Upper lobe of left lung (tissue), 6 donors: ENCODE measurements around the gene TAL2. TPM values are rescaled to one million over a fixed set of nuclear protein-coding genes. Genes with fewer than 3 reads are reported as not detected.

Source experiments
- ATAC-seq, 2 donors: fragments of 200-7000 bp; cut with Tn5 transposase; one replicate each; pipeline ENCODE4 v1.9.1; 2022; ENCODE audit warnings: mild to moderate bottlenecking in 2 of 2, moderate library complexity in 2 of 2; ENCODE audit not compliant: low FRiP score in 2 of 2
- DNase-seq, 2 donors: peaks; one replicate each; pipeline ENCODE4 v3.0.0-alpha.2; 2019 to 2020
- H3K27ac ChIP-seq, 4 donors: fragments of 200-600 bp; sonication (generic); one replicate each; pipeline ENCODE4 v1.5.1; 2016 to 2019
- H3K27me3 ChIP-seq, 4 donors: fragments of 200-600 bp; sonication (generic); one replicate each; pipeline ENCODE4 v1.5.1; 2017 to 2019
- H3K36me3 ChIP-seq, 4 donors: fragments of 200-600 bp; sonication (generic); one replicate each; pipeline ENCODE4 v1.5.1; 2016 to 2019
- H3K4me1 ChIP-seq, 4 donors: fragments of 200-600 bp; sonication (generic); one replicate each; pipeline ENCODE4 v1.5.1; 2018 to 2019
- H3K4me3 ChIP-seq, 4 donors: fragments of 200-600 bp; sonication (generic); one replicate each; pipeline ENCODE4 v1.5.1; 2017 to 2019; ENCODE audit warnings: mild to moderate bottlenecking in 2 of 4, moderate library complexity in 1 of 4
- H3K9me3 ChIP-seq, 4 donors: fragments of 200-600 bp; sonication (generic); one replicate each; pipeline ENCODE4 v1.5.1; 2018 to 2019
- EP300 ChIP-seq, 4 donors: sonication (generic); formaldehyde crosslinking; IDR thresholded peaks; one replicate each; pipeline ENCODE4 v1.5.1; 2017; ENCODE audit warnings: antibody characterized with exemption in 4 of 4, control low read depth in 2 of 4
- POLR2A ChIP-seq, 4 donors: fragments of 450-650 bp; IDR thresholded peaks; one replicate each; pipeline ENCODE4 v1.5.1; 2016 to 2017; ENCODE audit warnings: antibody characterized with exemption in 4 of 4, mild to moderate bottlenecking in 2 of 4
- POLR2AphosphoS5 ChIP-seq, 2 donors: sonication (generic); formaldehyde crosslinking; IDR thresholded peaks; one replicate each; pipeline ENCODE4 v1.5.1; 2017; ENCODE audit warnings: antibody characterized with exemption in 2 of 2
- WGBS, 2 donors: methylation state at CpG; one replicate each; pipeline ENCODE4 v1.1.5; 2017 to 2018; 5-methylcytosine and 5-hydroxymethylcytosine counted together
- total RNA-seq, 6 donors: library from RNA; depleted of rRNA in 4 of 6; stranded (reverse); fragments of >200 nt in 4 of 6; gene quantifications; one replicate each; pipeline versions ENCODE4 v1.1.0 to v1.2.1, GENCODE V29; 2016 to 2021
- TF ChIP-seq, protein P1 (sequence below), 6 experiments: fragments of 450-650 bp in 4 of 6; fragments of 200-600 bp in 2 of 6; sonication (generic) in 2 of 6; IDR thresholded peaks; one replicate each; pipeline ENCODE4 v1.5.1; 2016 to 2019; ENCODE audit warnings: antibody characterized with exemption in 6 of 6
- donor health status: DM: no; HTN: no; CAD: no; lungs with moderate emphysema.
- donor health status: DM: no; HTN: yes; CAD: no; lungs with severe emphysema.

The TAL2 gene
- total RNA-seq, 6 donors from 2014 or later = not detected

DNA sequence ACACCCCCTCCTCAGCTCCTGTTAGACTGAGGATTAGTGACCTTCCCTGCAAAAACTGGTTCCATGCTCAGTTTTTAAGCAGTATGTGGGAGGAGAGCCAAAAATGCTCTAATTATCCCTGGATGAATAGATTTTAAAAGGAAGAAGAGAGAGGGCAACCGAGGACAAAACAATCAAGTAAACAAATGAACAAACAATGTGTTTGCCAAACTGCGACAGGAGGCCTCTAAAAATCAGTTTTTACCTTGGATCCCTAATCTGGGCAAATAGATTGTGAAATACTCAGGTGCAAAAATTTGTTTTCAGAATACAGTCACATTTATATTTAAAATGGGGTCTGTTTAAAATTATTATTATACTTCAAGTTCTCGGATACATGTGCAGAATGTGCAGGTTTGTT lies 8.5 kb downstream of the TAL2 start:
- 75 to 88% methylated on average over 3 of the region's 3 CpGs for WGBS, 2 donors
- Histone ChIP-seq H3K36me3 (no peaks in the 10 kb centered on the region), H3K4me3 (no peak overlapping the region), H3K27ac (no peak overlapping the region), H3K9me3 (no peaks in the 10 kb centered on the region), H3K4me1 (no peaks in the 10 kb centered on the region), H3K27me3 (no peaks in the 10 kb centered on the region)
- no peak for DNase-seq
- ATAC-seq = no peak
- no peak for TF ChIP-seq POLR2AphosphoS5 (IDR thresholded peaks at IDR 0.05)
- TF ChIP-seq POLR2A (IDR thresholded peaks at IDR 0.05) = no peak
- TF ChIP-seq EP300 (IDR thresholded peaks at IDR 0.05) = no peak
- TF ChIP-seq, protein P1, sequence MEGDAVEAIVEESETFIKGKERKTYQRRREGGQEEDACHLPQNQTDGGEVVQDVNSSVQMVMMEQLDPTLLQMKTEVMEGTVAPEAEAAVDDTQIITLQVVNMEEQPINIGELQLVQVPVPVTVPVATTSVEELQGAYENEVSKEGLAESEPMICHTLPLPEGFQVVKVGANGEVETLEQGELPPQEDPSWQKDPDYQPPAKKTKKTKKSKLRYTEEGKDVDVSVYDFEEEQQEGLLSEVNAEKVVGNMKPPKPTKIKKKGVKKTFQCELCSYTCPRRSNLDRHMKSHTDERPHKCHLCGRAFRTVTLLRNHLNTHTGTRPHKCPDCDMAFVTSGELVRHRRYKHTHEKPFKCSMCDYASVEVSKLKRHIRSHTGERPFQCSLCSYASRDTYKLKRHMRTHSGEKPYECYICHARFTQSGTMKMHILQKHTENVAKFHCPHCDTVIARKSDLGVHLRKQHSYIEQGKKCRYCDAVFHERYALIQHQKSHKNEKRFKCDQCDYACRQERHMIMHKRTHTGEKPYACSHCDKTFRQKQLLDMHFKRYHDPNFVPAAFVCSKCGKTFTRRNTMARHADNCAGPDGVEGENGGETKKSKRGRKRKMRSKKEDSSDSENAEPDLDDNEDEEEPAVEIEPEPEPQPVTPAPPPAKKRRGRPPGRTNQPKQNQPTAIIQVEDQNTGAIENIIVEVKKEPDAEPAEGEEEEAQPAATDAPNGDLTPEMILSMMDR (IDR thresholded peaks at IDR 0.05) = no peak

GRCh38 chr9:105672711-105673234 lies 10.5 kb downstream of the TAL2 start:
- H3K27ac ChIP-seq = no peak overlapping the region
- 28 to 30% methylated on average over 3 of the region's 3 CpGs for WGBS, 2 donors
- H3K27me3 ChIP-seq = no peaks in the 10 kb centered on the region
- no peaks in the 10 kb centered on the region for H3K9me3 ChIP-seq
- no peaks in the 10 kb centered on the region for H3K36me3 ChIP-seq
- DNase-seq (no peak), ATAC-seq (no peak)
- H3K4me3 ChIP-seq = no peak overlapping the region
- no peaks in the 10 kb centered on the region for H3K4me1 ChIP-seq
- TF ChIP-seq EP300 (IDR thresholded peaks at IDR 0.05) = no peak
- TF ChIP-seq, protein P1 (IDR thresholded peaks at IDR 0.05) = no peak
- TF ChIP-seq POLR2A (IDR thresholded peaks at IDR 0.05) = no peak
- TF ChIP-seq POLR2AphosphoS5 (IDR thresholded peaks at IDR 0.05) = no peak

DNA sequence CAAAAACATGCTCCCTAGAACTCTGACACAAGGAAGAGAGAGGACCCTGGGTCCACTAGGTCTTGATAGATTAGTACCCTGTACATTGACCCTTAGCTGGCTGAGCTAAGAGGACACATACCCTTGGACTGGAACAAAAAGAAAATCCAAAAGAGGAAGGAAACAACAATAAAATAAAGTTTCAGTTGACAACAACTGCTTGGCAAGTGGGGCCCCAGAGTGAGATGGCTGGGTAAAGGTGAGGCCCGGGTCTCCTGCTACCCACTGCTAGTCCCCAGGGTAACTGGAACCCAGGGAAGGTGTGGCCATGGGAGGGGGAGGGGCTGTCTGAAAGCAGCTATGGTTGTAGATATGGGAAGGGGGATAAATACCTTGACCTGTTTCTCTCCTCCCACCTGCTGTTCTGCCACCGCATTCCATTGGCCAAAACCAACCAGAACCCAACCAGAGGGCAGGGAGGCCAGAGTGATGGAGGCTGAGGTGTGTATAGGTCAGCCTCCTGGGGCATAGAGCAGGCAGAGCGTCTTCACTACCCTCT lies 11.7 kb downstream of the TAL2 start:
- no peak overlapping the region for H3K4me3 ChIP-seq
- ATAC-seq (no peak), DNase-seq (no peak)
- H3K27ac ChIP-seq = no peak overlapping the region
- no peaks in the 10 kb centered on the region for H3K4me1 ChIP-seq
- no peaks in the 10 kb centered on the region for H3K27me3 ChIP-seq
- H3K9me3 ChIP-seq = no peaks in the 10 kb centered on the region
- 73 to 78% methylated on average over 3 of the region's 3 CpGs for WGBS, 2 donors
- H3K36me3 ChIP-seq = no peaks in the 10 kb centered on the region
- TF ChIP-seq POLR2AphosphoS5 (IDR thresholded peaks at IDR 0.05) = no peak
- no peak for TF ChIP-seq POLR2A (IDR thresholded peaks at IDR 0.05)
- TF ChIP-seq, protein P1 (IDR thresholded peaks at IDR 0.05) = no peak
- TF ChIP-seq EP300 (IDR thresholded peaks at IDR 0.05) = no peak

GRCh38 chr9:105676351-105676923 lies 14.2 kb downstream of the TAL2 start:
- WGBS, 2 donors = 58 to 62% methylated on average over 6 of the region's 6 CpGs
- DNase-seq = no peak
- Histone ChIP-seq H3K27ac (no peak overlapping the region), H3K4me3 (no peak overlapping the region), H3K9me3 (no peaks in the 10 kb centered on the region), H3K4me1 (no peaks in the 10 kb centered on the region), H3K27me3 (no peaks in the 10 kb centered on the region), H3K36me3 (no peaks in the 10 kb centered on the region)
- TF ChIP-seq EP300 (IDR thresholded peaks at IDR 0.05) (no peak), POLR2AphosphoS5 (IDR thresholded peaks at IDR 0.05) (no peak), POLR2A (IDR thresholded peaks at IDR 0.05) (no peak)
- TF ChIP-seq, protein P1 (IDR thresholded peaks at IDR 0.05) = no peak
- ATAC-seq = no peak

DNA sequence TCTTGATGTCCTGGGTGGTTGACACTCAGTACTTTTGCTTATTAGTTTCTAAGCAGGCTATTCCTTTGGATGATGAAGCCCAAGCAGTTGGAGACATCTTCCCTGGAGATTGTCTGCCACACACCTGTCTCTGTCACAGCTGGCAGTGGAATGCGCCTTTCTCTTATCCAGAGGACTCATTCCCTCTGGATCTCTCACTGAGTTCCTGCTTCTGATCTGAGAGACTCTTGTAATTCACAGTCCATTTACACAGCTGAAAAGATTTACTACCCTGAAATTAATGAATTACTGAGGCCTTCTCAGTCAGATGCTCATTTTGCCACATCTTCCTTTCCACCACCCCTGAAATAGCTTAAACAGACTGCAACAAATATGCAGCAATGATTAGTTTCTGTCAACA lies 15.9 kb downstream of the TAL2 start:
- WGBS, 2 donors = 88 to 100% methylated on average over 1 of the region's 1 CpG
- H3K27me3 ChIP-seq = no peaks in the 10 kb centered on the region
- H3K9me3 ChIP-seq = no peaks in the 10 kb centered on the region
- no peak overlapping the region for H3K4me3 ChIP-seq
- ATAC-seq = no peak
- TF ChIP-seq POLR2A (IDR thresholded peaks at IDR 0.05) (no peak), POLR2AphosphoS5 (IDR thresholded peaks at IDR 0.05) (no peak), EP300 (IDR thresholded peaks at IDR 0.05) (no peak)
- TF ChIP-seq, protein P1 (IDR thresholded peaks at IDR 0.05) = no peak
- H3K4me1 ChIP-seq = no peaks in the 10 kb centered on the region
- no peaks in the 10 kb centered on the region for H3K36me3 ChIP-seq
- no peak overlapping the region for H3K27ac ChIP-seq
- no peak for DNase-seq
